GM20000 (cell line): Measurements from ENCODE around the gene EBF4.

Source experiments
- DNase-seq: peaks from one replicate; pipeline ENCODE4 v3.0.0; 2012; ENCODE audit warnings: low spot score
- TF ChIP-seq, protein P1 (sequence below): IDR thresholded peaks from 2 replicates; pipeline ENCODE4 v1.5.1; 2012; ENCODE audit warnings: mild to moderate bottlenecking, control low read depth; ENCODE audit errors: extremely low read depth, missing control alignments

The EBF4 gene

DNA sequence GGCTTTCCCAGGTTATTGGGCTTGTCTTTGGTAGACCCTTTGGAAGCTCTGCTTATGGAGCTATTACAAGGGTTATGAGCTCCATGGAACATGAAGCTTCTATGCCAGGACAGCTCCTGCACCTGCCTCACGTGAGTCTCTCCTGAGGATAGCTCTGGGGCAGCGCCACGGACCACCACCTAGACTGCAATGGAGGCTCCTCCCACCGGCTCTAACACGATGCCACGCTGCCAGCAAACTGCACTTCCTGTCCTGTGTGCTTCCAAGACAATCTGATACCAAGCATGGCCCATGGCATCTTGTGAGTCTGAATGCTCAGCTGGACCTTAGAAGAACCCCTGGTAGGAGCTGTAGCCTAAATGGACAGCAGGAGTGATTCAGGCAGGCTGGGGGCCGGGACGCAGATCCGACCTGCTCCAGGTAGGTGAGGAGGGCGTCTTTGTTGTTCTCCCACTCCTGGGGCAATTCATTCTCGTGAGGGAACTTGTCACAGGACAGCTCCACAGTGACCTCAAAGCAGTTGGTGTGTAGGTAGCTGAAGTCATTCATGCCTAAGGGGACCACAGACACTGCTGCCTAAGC lies 102.4 kb downstream of the EBF4 start:
- DNase-seq: no peak
- TF ChIP-seq, protein P1, sequence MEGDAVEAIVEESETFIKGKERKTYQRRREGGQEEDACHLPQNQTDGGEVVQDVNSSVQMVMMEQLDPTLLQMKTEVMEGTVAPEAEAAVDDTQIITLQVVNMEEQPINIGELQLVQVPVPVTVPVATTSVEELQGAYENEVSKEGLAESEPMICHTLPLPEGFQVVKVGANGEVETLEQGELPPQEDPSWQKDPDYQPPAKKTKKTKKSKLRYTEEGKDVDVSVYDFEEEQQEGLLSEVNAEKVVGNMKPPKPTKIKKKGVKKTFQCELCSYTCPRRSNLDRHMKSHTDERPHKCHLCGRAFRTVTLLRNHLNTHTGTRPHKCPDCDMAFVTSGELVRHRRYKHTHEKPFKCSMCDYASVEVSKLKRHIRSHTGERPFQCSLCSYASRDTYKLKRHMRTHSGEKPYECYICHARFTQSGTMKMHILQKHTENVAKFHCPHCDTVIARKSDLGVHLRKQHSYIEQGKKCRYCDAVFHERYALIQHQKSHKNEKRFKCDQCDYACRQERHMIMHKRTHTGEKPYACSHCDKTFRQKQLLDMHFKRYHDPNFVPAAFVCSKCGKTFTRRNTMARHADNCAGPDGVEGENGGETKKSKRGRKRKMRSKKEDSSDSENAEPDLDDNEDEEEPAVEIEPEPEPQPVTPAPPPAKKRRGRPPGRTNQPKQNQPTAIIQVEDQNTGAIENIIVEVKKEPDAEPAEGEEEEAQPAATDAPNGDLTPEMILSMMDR: no peak

DNA sequence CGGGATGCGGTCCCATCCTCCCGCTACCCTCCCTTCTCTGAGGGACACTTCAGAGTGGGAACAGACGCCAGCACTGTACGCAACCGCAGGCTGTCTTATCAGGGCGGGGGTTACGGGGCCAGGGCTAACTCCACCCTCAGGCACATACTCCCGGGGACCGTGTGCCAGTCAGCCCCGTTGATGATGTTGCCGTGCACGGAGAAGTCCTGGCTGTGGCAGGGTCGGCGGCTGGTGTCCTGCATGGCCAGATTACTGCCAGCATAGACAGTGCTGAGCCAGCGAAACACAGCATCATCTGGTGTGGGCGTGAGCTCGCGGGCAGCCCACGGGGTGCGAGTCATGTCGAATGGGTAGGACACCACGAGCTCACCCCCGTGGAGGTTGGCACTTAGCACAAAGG lies 102.9 kb downstream of the EBF4 start:
- DNase-seq: no peak
- TF ChIP-seq, protein P1: no peak

DNA sequence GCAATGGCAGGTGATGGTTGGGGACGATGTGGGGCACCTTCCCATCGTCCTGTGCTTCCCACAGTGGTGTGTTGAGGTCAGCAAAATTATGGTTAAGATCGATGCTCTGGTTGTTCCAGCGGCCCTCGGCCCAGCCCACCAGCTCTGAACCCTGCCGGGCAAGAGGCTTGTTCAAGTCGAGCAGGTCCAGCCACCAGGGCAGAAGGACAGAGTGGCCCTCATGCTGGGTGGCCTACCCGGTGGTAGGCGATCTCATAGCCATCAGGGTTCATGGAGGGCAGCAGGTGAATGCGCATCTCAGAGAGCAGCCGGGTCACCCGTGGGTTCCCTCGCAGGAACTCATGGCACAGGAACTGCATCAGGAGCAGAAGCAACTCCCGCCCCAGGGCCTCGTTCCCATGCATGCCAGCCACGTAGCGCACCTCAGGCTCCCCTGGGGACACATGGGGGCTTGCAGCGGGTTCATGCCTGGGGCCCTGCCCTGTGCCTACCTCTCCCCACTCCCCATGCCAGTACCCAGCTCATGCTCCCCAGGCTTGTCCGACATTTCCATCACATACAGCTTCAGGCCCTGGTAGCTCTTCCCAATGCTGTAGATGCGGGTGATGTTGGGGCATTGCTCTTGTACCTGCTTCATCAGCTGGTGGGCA lies 103.6 kb downstream of the EBF4 start:
- DNase-seq: no peak
- TF ChIP-seq, protein P1: no peak

DNA sequence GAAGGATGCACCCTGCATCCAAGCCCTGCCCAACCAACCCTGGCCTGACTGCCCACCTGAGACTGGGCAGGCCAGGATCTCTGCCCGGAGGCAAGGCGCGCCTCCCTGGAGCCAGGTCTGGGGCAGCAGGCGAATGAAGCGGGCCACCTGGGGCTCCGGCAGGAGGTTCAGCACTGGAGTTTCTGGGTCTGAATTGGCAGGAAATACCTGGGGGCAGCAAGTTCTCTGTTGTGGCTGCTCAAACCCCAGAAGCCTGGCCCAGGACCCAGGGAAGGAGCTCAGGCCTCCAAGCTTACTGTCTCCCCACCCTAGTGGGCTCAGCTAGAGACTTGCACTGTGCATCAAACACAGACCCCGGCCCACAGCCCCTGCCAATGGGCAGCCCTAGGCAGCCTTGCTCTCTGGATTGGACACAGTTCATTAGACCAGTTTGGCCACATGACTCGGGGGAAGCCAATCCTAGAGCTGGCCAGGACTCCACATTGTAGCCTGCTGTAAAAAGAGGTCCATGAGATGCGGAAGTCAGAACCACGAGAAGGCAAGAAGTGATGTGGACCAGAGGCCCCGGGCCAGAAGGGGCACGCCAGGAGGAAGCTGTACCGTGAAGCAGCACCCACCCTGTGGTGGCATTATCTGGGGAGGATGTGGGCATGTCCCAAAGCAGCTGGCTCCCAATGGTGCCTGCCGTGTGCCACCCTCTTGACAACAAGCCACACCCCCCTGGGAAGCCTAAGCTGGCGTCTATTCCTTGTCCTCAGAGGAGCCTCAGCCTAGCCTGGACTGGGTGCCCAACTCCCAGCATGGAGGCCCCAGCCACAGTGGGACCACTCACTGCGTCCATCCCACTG lies 104.8 kb downstream of the EBF4 start:
- TF ChIP-seq, protein P1: no peak
- DNase-seq: no peak

DNA sequence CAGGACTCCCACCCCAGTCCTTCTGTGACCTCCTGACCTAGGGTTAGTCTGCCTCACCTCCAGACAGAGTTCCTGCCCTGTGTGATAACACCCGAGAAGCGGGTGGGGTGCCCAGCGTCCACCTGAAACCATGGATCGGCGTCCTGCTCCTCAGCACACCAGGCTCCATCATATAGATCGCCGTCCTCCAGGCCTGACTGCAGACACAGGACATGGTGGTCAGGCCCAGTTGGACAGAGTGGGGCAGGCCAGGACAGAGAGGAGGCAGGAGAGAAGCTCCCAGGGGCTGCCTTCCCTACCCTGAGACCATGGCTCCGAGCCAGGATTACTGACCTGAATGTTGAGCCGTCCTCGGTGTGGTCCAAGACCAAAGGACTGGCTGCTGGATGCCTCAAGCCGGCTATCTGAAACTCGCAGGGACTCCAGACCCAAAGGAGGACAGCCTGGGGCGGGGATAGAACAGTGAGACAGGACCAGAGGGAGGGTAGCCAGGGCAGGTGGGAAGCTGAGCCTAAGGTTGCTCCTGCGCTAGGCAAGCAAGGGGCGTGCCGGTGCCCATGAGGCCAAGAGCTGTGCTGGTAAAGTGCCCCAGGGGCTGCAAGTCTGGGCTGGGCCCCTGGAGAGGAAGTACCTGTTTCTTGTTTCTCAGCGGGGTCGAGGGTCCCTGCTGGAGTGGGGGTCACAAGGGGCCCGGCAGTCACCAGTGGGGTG lies 105.7 kb downstream of the EBF4 start:
- TF ChIP-seq, protein P1: no peak
- no peak for DNase-seq

DNA sequence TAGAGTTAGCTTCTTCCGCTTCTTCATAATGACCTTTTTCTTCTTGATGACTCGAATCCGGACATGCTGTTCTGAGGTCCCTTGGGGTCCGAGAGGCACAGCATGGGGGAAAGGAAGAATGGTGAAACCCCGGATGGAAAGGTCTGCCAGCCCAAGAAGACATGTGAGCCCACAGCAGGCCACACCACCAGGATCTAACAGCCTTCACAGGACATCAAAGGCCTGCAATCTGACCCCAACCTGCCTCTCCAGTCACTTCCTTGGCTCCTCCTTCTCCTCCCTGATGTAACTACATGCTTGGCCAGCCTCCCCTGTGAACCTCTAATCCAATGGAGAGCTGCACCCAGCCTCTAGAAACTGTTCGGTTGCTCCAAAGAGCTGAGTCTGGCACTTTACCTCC lies 106.2 kb downstream of the EBF4 start:
- DNase-seq: peak; percentile 59
- TF ChIP-seq, protein P1: no peak
